G401 (cell line): ENCODE data around the gene TIGD3. TPM values are rescaled to one million over a fixed set of nuclear protein-coding genes. Genes with fewer than 3 reads are reported as not detected.

Source experiments
- DNase-seq: peaks from one replicate; pipeline ENCODE4 v3.0.0-alpha.2; 2015; ENCODE audit warnings: low spot score
- in situ Hi-C: cut with HindIII; loops from 2 replicates; pipeline ENCODE4 v1.10.0; 2016; ENCODE audit warnings: low sequenced_read_pairs, mixed read lengths
- total RNA-seq: library from RNA; depleted of rRNA; stranded (reverse); fragments of >200 nt; shearing (Covaris generic); gene quantifications from 2 replicates; pipeline ENCODE4 v1.2.3, GENCODE V29; 2014

Gene TIGD3
- total RNA-seq, 1 experiment from 2014 or later, result 1.9 TPM

DNA sequence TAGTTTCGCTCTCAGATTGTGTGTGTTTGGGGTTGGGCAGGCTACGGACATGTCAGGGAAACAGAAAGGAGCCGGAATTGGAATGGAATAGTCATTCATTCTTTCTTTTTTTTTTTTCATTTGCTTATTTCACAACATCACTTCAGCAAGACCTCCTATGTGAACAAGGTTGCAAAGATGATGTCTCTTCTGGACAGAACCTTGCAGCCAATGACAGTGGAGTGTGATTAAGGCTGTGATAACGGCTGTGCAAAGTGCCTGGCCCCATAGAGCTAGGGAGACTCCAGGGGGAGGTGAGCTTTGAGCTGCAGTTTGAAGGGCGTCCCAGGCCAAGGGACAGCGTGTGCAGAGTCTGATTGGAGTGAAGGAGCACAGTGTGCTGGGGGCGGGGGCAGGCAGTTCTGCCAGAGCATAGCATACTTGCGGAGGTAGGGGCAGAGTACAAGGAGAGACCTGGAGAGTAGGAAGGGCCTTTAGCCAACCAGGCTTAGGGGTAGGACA, 3.4 kb downstream of the TIGD3 start:
- DNase-seq, result no peak
- in situ Hi-C loops, result loop anchor here (25.0 kb wide), 1 partner anchor 154 kb away; no protein-coding TSS in a partner anchor

DNA sequence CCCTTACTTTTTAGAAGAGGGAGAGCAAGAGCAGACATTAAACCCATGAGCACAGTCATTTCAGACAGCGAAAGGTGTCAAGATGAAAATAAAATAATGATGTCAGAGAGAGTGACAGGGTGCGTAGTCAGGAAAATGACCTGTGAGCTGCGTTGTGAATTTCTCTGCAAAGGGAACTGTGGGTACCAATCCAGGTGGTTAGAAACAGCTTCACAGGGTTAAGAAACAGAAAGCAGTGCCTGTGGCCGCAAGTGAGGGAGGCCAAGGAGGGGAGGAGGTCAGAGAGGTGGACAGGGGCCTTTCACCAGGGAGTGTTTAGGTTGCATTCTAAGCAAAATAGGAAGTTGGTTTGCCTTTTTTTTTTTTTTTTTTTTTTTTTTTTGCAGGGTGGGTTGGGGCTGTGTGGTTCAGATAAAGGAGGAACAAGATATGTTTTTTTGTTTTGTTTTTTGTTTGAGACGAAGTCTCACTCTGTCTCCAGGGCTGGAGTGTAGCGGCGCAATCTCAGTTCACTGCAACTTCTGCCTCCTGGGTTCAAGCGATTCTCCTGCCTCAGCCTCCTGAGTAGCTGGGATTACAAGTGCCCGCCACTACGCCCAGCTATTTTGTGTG, 7.9 kb downstream of the TIGD3 start:
- in situ Hi-C loops, result loop anchor here (25.0 kb wide), 1 partner anchor 150 kb away; no protein-coding TSS in a partner anchor
- DNase-seq, result no peak

DNA sequence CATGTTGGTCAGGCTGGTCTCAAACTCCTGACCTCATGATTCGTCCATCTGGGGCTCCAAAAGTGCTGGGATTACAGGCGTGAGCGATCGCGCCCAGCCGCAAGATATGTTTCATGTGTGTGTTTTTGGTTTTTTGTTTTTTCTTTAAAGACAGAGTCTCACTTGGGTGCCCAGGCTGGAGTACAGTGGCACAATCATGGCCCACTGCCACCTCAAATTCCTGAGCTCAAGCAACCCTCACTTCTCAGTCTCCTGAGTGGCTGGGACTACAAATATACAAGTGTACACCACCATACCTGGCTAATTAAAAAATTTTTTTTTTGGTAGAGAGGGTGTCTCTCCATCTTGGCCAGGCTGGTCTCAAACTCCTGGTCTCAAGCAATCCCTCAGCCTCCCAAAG, 8.4 kb downstream of the TIGD3 start:
- in situ Hi-C loops, result loop anchor here (25.0 kb wide), 1 partner anchor 149 kb away; no protein-coding TSS in a partner anchor
- DNase-seq, result no peak

GRCh38 chr11:65363770-65364169, 9.2 kb downstream of the TIGD3 start:
- DNase-seq, result no peak
- in situ Hi-C loops, result loop anchor here (25.0 kb wide), 1 partner anchor 149 kb away; no protein-coding TSS in a partner anchor

DNA sequence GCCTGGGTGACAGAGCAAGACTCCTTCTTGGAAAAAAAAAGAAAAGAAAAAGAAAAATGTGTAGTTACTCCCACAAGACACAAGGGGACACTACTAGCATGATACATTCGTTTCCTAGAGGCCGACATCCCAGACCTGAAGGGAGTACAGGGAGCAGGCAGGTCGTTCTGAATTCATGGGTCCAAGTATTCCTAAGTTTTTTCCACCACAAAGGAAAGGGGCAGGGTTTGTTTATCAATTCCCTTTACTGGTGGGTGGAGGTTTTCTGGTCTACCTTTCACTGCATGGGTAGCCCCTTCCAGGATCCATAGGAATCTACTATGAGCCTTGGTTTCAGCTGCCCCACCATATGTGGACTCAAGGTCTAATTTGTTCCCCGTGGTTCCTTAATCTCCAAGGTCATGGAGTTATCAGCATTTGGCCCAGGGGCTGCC, 11.8 kb downstream of the TIGD3 start:
- peak; percentile 87 for DNase-seq
- in situ Hi-C loops, result loop anchor here (25.0 kb wide), 1 partner anchor 146 kb away; no protein-coding TSS in a partner anchor

- in situ Hi-C loops, result loop anchor here (25.0 kb wide), 1 partner anchor 142 kb away; no protein-coding TSS in a partner anchor
- DNase-seq, result no peak
Measured at GRCh38 chr11:65370659-65371049, 16.1 kb downstream of the TIGD3 start.

GRCh38 chr11:65373839-65374580, 19.5 kb downstream of the TIGD3 start:
- in situ Hi-C loops, result loop anchor here (25.0 kb wide), 1 partner anchor 138 kb away; no protein-coding TSS in a partner anchor
- DNase-seq, result no peak

DNA sequence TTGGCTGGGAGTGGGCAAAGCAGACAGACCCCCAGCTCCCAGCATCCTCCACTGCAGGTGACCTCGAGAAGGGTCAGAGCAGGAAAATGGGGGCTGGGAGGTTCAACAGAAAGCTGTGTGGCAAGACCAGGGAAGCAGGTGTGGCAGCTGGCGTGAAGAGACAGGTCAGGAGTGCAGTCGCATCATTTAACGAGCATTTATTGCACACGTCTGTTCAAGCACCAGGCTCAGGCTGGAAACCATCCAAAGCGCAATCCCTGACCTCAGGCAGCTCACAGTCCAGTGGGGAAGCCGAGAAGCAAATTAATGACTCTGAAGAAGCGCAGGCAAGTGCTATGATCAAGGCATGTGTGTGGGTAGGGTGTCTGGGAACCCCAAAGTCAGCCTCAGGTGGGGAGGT, 20.5 kb downstream of the TIGD3 start:
- in situ Hi-C loops, result no loop called here
- no peak for DNase-seq

DNA sequence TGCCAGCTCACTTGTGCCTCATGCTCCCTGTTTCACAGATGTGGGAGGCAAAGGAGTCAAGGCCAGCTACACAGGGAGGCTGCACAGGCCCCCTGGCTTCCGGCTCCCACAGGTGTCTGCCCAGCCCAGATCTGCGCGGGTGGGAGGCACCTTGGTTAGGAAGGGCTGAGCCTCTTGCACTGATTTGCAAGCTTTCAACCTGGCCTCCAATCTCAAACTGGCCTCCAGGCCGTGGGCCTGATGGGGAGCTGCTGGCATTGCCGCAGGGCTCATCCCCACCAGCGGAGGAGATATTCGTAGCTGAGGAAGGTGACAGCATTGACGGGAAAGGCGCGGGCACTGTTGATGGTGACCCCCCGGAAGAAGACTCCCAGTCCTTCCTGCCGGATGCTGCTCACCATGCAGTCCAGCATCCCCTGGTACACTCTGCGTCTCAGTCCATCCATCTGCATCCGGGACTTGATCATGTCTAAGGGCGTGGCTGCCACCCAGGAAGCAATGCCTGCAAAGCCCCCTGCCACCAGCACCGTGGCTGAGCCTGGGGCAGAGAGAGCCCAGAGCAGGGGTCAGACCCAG, 21.7 kb downstream of the TIGD3 start:
- DNase-seq, result no peak
- in situ Hi-C loops, result no loop called here

DNA sequence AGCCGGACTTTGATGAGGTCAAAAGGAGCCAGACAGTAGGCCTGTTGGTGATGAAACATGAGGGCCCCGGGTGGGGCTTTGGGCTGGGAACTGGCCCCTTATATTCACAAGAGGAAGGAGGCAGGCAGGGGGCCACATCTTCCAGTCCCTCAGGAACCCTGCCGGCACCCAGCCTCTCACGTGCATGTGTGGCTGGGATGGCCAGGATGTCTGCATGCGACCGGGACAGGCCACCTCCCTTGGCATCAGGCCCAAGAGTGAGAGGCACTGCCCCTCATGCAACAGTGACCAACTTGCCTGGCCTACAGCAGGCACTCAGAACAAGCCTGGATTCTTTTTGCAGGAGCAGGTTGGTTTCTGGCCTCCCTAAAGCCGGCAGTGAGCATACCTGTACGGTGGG, 22.5 kb downstream of the TIGD3 start:
- in situ Hi-C loops, result no loop called here
- no peak for DNase-seq

- in situ Hi-C loops, result no loop called here
- no peak for DNase-seq
Measured at GRCh38 chr11:65377777-65378176, 23.2 kb downstream of the TIGD3 start.

DNA sequence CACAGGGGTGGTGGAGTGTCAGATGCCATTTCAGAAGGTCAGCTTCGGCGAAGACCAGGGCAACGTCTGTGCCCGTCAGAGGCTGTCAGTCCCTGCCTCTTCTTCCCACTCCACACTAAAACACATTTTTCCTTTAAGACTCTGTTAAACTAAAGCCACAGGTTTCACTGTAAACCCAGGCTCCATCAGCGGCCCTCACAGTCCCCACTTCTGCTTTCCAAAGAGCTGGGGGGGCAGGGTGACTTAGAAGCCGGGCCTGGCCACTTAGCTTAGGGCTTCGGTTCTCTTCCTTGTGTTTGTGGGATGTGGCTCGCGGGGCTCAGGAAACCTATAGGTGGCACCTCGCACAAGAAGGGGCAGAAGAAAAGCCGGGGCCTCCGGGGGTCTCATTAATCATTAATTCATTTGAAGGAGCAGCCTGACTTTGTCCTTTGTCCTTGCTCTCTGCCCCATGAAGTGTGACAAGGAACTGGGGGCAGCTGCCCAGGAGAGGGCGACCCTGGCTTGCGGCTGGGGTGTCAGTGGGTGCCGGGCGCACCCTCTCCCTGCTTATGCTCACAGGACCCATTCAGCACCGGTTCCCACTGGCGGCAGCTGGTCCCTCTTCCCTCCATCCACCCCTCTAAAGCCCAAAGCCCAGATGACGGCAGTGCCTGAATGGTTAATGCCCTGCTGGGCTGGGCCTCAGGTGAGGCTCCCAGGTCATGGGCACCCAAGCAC, 23.8 kb downstream of the TIGD3 start:
- no peak for DNase-seq
- in situ Hi-C loops, result no loop called here

GRCh38 chr11:65378928-65379638, 24.5 kb downstream of the TIGD3 start:
- no peak for DNase-seq
- in situ Hi-C loops, result no loop called here

- in situ Hi-C loops, result no loop called here
- no peak for DNase-seq
Measured at GRCh38 chr11:65379698-65380459, 25.3 kb downstream of the TIGD3 start.

- in situ Hi-C loops, result no loop called here
- DNase-seq, result no peak
Measured at GRCh38 chr11:65380460-65381119, 26.0 kb downstream of the TIGD3 start.

- in situ Hi-C loops, result no loop called here
- peak; percentile 54 for DNase-seq
Measured at GRCh38 chr11:65381716-65382032, 27.1 kb downstream of the TIGD3 start.

- in situ Hi-C loops, result no loop called here
- DNase-seq, result peak; percentile 71
Measured at GRCh38 chr11:65382033-65382803, 27.7 kb downstream of the TIGD3 start, which contains the start of gene SLC25A45. Gene SLC25A45, minus strand, starts transcription at chr11:65382646. Its CDS starts 695 bp downstream, at chr11:65381951.
